EL (cell line): Measurements from ENCODE around the gene PKD2.
"Not testable (repeated sequence)": the region's sequence is repeated elsewhere in the genome, so short reads cannot be mapped to it uniquely, and the experiment has no call there.

Source experiments
- DNase-seq: peaks from one replicate; pipeline ENCODE4 v3.0.0-alpha.2; 2016

PKD2 gene

DNA sequence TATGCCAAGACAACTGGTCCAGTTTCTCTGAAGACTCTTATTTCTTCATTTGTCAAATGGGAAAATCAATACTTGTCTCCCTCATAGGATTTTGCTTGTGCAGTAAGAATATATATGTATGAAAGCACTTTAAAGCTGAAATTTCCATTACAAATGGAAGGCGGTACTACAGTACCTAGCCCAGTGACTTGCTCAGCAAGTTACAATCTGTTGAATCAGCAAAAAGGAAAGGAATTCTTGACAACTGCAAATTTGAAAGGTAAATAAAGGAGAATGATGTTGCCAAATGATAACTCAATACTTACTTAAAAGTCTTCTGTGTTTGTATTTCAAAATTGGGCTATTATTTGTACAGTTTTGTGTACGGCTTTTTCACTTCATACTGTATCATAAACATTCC is 71.1 kb downstream of the PKD2 start:
- no peak for DNase-seq

GRCh38 chr4:88080626-88081025 is 73.2 kb downstream of the PKD2 start:
- DNase-seq = no peak

DNA sequence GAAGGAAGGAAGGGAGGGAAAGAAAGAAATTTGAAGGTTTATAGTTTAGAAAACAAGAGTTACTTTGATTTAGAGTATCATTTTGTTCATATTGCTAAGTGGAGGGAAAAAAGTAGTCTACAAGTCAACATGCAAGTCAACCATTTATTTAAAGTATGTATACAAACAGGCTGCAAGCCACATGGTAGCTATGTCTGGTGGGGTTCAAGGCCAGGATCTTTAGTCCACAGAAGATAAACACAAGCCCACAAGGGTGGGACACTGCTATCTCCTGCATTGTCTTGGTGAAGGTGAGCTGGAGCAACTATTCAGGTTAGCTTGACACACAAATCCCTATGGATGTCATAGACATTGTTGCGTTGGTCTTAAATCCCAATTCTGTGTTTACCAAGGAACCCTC is 79.6 kb downstream of the PKD2 start:
- no peak for DNase-seq

GRCh38 chr4:88090898-88091297 is 83.5 kb downstream of the PKD2 start:
- no peak for DNase-seq

- no peak for DNase-seq
These were observed 83.9 kb downstream of the PKD2 start for GRCh38 chr4:88091378-88091777.

DNA sequence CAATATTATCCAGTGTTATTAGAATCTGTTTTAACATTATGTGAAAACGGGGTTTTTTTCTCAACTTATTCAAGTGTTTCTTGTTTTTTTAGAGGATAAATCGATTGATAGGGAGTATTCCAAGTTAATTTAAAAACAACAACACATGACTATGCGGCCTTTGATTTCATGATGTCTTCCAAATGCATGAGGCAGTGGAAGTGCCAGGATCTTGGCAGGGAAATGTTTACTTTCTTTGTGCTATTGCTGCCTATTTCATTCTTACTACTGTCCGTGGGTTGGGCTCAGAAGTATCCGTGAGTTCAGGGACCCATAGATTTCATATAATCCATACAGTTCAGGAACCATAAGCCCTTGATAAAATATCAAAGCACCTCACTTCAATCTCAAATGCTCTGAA is 86.4 kb downstream of the PKD2 start:
- DNase-seq = no peak

DNA sequence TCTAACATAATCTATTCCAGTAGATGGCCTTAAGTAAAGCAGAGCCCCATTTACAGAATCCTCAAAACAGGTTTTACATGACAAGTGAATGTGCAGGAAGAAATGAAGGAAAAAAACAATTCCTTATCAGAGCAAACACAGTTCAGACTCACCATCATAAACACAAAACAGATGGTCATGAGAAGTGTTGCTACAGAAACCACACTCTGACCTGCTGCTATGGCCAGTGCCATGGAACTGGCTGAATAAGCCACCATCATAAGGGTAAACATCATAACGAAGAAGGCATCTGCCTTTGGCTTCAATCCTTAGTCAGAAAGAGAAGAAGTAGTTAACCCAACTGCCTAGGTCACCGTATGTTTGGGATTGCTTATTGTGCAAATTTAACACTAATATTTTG is 89.9 kb downstream of the PKD2 start:
- DNase-seq = peak; percentile 18

- peak; percentile 20 for DNase-seq
These were observed 90.3 kb downstream of the PKD2 start for GRCh38 chr4:88097781-88098180.

- no peak for DNase-seq
These were observed 91.7 kb downstream of the PKD2 start for GRCh38 chr4:88098993-88099752.

- no peak for DNase-seq
These were observed 93.7 kb downstream of the PKD2 start for GRCh38 chr4:88101165-88101564.

- no peak for DNase-seq
These were observed 94.6 kb downstream of the PKD2 start for GRCh38 chr4:88102026-88102425.

- peak; percentile 89 for DNase-seq
These were observed 97.6 kb downstream of the PKD2 start for GRCh38 chr4:88104902-88105610.

DNA sequence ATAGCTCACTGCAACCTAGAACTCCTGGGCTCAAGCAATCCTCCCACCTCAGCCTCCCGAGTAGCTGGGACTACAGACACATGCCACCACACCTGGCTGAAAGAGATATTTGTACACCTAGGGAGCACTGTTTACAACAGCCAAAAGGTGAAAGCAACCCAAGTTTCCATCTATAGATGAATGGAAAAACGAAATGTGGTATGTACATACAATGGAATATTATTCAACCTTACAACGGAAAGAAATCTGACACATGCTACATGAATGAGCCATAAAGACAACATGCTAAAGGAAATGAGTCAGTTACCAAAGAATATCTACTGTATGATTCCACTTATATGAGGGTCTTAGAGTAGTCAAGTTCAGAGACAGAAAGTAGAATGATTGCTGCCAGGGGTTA is 98.8 kb downstream of the PKD2 start:
- peak; percentile 69 for DNase-seq

GRCh38 chr4:88107406-88108107 is 100.1 kb downstream of the PKD2 start:
- peak; percentile 18 for DNase-seq

DNA sequence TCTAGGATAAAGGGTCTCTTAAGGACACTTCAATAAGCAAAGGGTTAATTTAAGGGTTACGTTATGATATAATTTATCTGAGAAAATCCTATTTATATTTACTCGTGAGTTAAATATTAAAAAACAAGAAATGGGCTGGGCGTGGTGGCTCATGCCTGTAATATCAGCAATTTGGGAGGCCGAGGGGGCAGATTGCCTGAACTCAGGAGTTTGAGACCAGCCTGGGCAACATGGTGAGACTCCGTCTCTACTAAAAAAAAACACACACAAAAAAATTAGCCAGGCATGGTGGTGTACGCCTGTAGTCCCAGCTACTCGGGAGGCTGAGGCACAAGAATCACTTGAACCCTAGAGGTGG is 100.7 kb downstream of the PKD2 start:
- not testable (repeated sequence) for DNase-seq

DNA sequence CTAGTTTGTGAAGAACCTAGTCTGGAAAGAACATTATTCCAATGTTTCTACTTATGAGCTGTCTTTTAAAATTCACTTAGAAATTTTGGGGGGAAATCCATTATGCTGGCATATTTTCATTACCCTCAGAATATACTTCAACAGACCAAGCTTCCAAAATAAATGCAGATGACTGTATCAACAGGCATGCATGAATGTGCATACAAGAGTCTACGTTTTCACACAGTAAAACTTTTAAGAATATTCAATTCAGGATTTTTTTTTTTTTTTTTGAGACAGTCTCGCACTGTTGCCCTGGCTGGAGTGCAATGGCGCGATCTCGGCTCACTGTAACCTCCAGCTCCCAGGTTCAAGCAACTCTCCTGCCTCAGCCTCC is 101.3 kb downstream of the PKD2 start:
- peak; percentile 15 for DNase-seq

GRCh38 chr4:88109123-88109881 is 101.9 kb downstream of the PKD2 start:
- DNase-seq = no peak

GRCh38 chr4:88110826-88111225 is 103.4 kb downstream of the PKD2 start:
- no peak for DNase-seq

GRCh38 chr4:88112856-88113255 is 105.4 kb downstream of the PKD2 start:
- no peak for DNase-seq

DNA sequence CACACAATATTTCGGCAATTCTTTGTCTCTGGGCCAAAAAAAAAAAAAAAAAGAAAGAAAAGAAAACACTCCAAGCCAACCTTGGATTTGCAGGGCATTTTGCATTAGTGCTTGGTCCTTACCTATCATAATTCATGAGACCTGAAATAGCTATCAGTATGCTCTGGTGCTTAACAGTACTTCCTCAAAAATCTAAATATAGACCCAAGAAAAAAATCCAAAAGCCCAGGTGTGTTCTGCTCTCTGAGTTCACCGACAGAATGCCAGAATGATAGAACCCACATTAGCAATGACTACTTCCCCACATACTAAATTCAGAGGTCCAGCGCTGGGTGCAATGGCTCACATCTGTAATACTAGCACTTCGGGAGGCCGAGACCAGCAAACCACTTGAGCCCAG is 108.2 kb downstream of the PKD2 start:
- DNase-seq = no peak

- DNase-seq = no peak
These were observed 112.5 kb downstream of the PKD2 start for GRCh38 chr4:88119943-88120342.

GRCh38 chr4:88122260-88122659 is 114.8 kb downstream of the PKD2 start:
- DNase-seq = not testable (repeated sequence)
